Upper lobe of left lung (tissue), 6 donors: ENCODE results near the gene KDM5B. TPM values are rescaled to one million over a fixed set of nuclear protein-coding genes. Genes with fewer than 3 reads are reported as not detected.

Experiments
- ATAC-seq, 2 donors: fragments of 200-7000 bp; cut with Tn5 transposase; one replicate each; pipeline ENCODE4 v1.9.1; 2022; ENCODE audit warnings: mild to moderate bottlenecking in 2 of 2, moderate library complexity in 2 of 2; ENCODE audit not compliant: low FRiP score in 2 of 2
- DNase-seq, 2 donors: peaks; one replicate each; pipeline ENCODE4 v3.0.0-alpha.2; 2019 to 2020
- H3K27ac ChIP-seq, 4 donors: fragments of 200-600 bp; sonication (generic); one replicate each; pipeline ENCODE4 v1.5.1; 2016 to 2019
- H3K27me3 ChIP-seq, 4 donors: fragments of 200-600 bp; sonication (generic); one replicate each; pipeline ENCODE4 v1.5.1; 2017 to 2019
- H3K36me3 ChIP-seq, 4 donors: fragments of 200-600 bp; sonication (generic); one replicate each; pipeline ENCODE4 v1.5.1; 2016 to 2019
- H3K4me1 ChIP-seq, 4 donors: fragments of 200-600 bp; sonication (generic); one replicate each; pipeline ENCODE4 v1.5.1; 2018 to 2019
- H3K4me3 ChIP-seq, 4 donors: fragments of 200-600 bp; sonication (generic); one replicate each; pipeline ENCODE4 v1.5.1; 2017 to 2019; ENCODE audit warnings: mild to moderate bottlenecking in 2 of 4, moderate library complexity in 1 of 4
- H3K9me3 ChIP-seq, 4 donors: fragments of 200-600 bp; sonication (generic); one replicate each; pipeline ENCODE4 v1.5.1; 2018 to 2019
- EP300 ChIP-seq, 4 donors: sonication (generic); formaldehyde crosslinking; IDR thresholded peaks; one replicate each; pipeline ENCODE4 v1.5.1; 2017; ENCODE audit warnings: antibody characterized with exemption in 4 of 4, control low read depth in 2 of 4
- POLR2A ChIP-seq, 4 donors: fragments of 450-650 bp; IDR thresholded peaks; one replicate each; pipeline ENCODE4 v1.5.1; 2016 to 2017; ENCODE audit warnings: antibody characterized with exemption in 4 of 4, mild to moderate bottlenecking in 2 of 4
- POLR2AphosphoS5 ChIP-seq, 2 donors: sonication (generic); formaldehyde crosslinking; IDR thresholded peaks; one replicate each; pipeline ENCODE4 v1.5.1; 2017; ENCODE audit warnings: antibody characterized with exemption in 2 of 2
- WGBS, 2 donors: methylation state at CpG; one replicate each; pipeline ENCODE4 v1.1.5; 2017 to 2018; 5-methylcytosine and 5-hydroxymethylcytosine counted together
- total RNA-seq, 6 donors: library from RNA; depleted of rRNA in 4 of 6; stranded (reverse); fragments of >200 nt in 4 of 6; gene quantifications; one replicate each; pipeline versions ENCODE4 v1.1.0 to v1.2.1, GENCODE V29; 2016 to 2021
- TF ChIP-seq, protein P1 (sequence below), 6 experiments: fragments of 450-650 bp in 4 of 6; fragments of 200-600 bp in 2 of 6; sonication (generic) in 2 of 6; IDR thresholded peaks; one replicate each; pipeline ENCODE4 v1.5.1; 2016 to 2019; ENCODE audit warnings: antibody characterized with exemption in 6 of 6
- donor health status: DM: no; HTN: no; CAD: no; lungs with moderate emphysema.
- donor health status: DM: no; HTN: yes; CAD: no; lungs with severe emphysema.

KDM5B gene
- total RNA-seq, 6 donors from 2014 or later = 42.2 to 102 (median 51.6) TPM

DNA sequence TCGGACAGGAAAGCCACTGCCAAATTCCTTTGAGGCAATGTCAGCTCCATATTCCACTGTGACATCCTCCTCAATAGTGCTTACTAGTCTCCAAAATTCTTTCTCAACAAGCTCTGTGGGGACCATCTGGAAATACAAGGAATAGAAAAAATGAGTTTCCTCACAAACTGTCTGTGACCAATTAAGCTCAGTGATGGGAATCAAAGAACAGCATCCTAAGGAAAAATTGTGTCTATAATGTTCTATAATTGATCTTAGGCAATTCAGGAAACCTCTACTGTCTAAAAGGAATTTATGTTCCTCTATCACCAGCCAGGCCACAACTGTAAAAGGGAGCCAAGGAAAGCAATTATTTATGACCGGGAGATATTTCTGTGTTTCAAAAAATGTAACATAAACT lies 51.8 kb downstream of the KDM5B start:
- ATAC-seq (no peak), DNase-seq (no peak)
- Histone ChIP-seq H3K27ac (no peak overlapping the region), H3K4me1 (peaks cover 0 to 5% (median 0%) of the 10 kb centered on the region in 4 donors), H3K27me3 (no peaks in the 10 kb centered on the region), H3K4me3 (no peak overlapping the region), H3K36me3 (peaks cover 32 to 99% (median 64%) of the 10 kb centered on the region in 4 donors), H3K9me3 (no peaks in the 10 kb centered on the region)
- TF ChIP-seq POLR2AphosphoS5 (IDR thresholded peaks at IDR 0.05) = no peak
- TF ChIP-seq, protein P1, sequence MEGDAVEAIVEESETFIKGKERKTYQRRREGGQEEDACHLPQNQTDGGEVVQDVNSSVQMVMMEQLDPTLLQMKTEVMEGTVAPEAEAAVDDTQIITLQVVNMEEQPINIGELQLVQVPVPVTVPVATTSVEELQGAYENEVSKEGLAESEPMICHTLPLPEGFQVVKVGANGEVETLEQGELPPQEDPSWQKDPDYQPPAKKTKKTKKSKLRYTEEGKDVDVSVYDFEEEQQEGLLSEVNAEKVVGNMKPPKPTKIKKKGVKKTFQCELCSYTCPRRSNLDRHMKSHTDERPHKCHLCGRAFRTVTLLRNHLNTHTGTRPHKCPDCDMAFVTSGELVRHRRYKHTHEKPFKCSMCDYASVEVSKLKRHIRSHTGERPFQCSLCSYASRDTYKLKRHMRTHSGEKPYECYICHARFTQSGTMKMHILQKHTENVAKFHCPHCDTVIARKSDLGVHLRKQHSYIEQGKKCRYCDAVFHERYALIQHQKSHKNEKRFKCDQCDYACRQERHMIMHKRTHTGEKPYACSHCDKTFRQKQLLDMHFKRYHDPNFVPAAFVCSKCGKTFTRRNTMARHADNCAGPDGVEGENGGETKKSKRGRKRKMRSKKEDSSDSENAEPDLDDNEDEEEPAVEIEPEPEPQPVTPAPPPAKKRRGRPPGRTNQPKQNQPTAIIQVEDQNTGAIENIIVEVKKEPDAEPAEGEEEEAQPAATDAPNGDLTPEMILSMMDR (IDR thresholded peaks at IDR 0.05) = no peak
- no peak for TF ChIP-seq POLR2A (IDR thresholded peaks at IDR 0.05)
- no peak for TF ChIP-seq EP300 (IDR thresholded peaks at IDR 0.05)
- 87 to 91% methylated on average over 2 of the region's 2 CpGs for WGBS, 2 donors

DNA sequence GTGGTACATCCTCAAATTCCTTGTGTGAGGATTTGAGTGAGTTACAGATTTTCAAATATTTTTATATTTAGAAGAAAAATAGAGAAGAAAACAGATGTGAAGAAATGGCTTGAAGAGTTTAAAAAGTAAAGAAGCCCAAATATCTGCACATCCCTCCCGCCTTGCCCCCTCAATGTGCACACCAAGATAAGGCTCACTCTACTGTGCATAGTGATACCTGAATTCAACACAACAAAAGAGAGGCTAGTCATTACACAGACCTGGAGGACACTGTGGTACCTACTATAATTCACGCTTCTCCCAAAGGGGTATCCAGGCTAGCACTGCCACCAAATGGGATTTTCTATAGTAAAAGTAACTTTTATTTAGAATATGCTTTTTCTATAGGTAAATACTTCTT lies 53.9 kb downstream of the KDM5B start:
- ATAC-seq (no peak), DNase-seq (no peak)
- 95% methylated on average over 2 of the region's 2 CpGs for WGBS, 2 donors
- no peak overlapping the region for H3K4me3 ChIP-seq
- no peaks in the 10 kb centered on the region for H3K4me1 ChIP-seq
- H3K36me3 ChIP-seq = peaks cover 40 to 98% (median 64%) of the 10 kb centered on the region in 4 donors
- no peak overlapping the region for H3K27ac ChIP-seq
- TF ChIP-seq EP300 (IDR thresholded peaks at IDR 0.05) (no peak), POLR2A (IDR thresholded peaks at IDR 0.05) (no peak), POLR2AphosphoS5 (IDR thresholded peaks at IDR 0.05) (no peak)
- TF ChIP-seq, protein P1 (IDR thresholded peaks at IDR 0.05) = no peak
- H3K27me3 ChIP-seq = no peaks in the 10 kb centered on the region
- no peaks in the 10 kb centered on the region for H3K9me3 ChIP-seq

- 51 to 79% methylated on average over 3 of the region's 3 CpGs for WGBS, 2 donors
- TF ChIP-seq POLR2AphosphoS5 (IDR thresholded peaks at IDR 0.05) (no peak), POLR2A (IDR thresholded peaks at IDR 0.05) (no peak), EP300 (IDR thresholded peaks at IDR 0.05) (no peak)
- TF ChIP-seq, protein P1 (IDR thresholded peaks at IDR 0.05) = no peak
- Histone ChIP-seq H3K4me1 (no peaks in the 10 kb centered on the region), H3K27me3 (no peaks in the 10 kb centered on the region), H3K27ac (no peak overlapping the region), H3K4me3 (no peak overlapping the region), H3K36me3 (peaks cover 39 to 92% (median 66%) of the 10 kb centered on the region in 4 donors), H3K9me3 (no peaks in the 10 kb centered on the region)
- ATAC-seq = no peak
- DNase-seq = no peak
These were observed 55.4 kb downstream of the KDM5B start for GRCh38 chr1:202752774-202753173.

DNA sequence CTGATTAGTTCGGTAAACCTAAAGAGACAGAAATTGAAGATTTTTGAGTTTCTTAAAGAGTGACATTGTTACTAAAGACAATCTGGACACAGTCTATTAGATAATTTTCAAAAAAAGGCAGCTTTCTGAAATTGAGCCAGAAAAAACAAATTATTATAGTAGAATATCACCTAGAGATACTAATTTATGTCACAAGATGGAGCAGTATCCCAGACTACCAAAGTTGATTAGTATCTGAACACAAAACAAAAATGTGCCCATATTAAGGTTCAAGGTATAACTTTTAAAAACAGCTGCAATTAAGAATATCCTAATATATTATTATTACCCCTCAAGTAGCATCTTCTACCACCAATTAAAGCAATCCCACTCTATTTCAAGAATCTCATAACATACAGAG lies 57.5 kb downstream of the KDM5B start:
- TF ChIP-seq, protein P1 (IDR thresholded peaks at IDR 0.05) = no peak
- TF ChIP-seq POLR2AphosphoS5 (IDR thresholded peaks at IDR 0.05) = no peak
- TF ChIP-seq EP300 (IDR thresholded peaks at IDR 0.05) = no peak
- no peak for TF ChIP-seq POLR2A (IDR thresholded peaks at IDR 0.05)
- H3K27ac ChIP-seq = no peak overlapping the region
- ATAC-seq = no peak

DNA sequence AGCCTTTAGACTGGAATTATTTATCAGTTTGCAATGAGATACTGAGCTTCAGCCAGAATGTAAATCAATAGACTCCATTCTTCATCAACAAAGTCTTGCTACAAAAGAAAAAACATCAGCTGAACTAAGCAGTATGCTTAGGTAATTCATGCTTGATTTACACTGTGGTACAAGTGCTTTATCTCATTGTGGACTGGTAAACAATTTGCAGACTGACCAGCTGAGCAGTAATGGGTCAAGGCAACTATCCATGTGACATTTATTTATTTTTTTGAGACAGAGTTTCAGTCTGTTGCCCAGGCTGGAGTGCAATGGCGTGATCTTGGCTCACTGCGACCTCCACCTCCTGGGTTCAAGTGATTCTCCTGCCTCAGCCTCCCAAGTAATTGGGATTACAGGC lies 58.2 kb downstream of the KDM5B start:
- TF ChIP-seq, protein P1 (IDR thresholded peaks at IDR 0.05) = no peak
- TF ChIP-seq POLR2A (IDR thresholded peaks at IDR 0.05) = no peak
- TF ChIP-seq POLR2AphosphoS5 (IDR thresholded peaks at IDR 0.05) = no peak
- TF ChIP-seq EP300 (IDR thresholded peaks at IDR 0.05) = no peak
- H3K27me3 ChIP-seq = no peaks in the 10 kb centered on the region

More for the DNA sequence above, 57.5 kb downstream of the KDM5B start:
- 97 to 100% methylated on average over 1 of the region's 1 CpG for WGBS, 2 donors
- Histone ChIP-seq H3K9me3 (no peaks in the 10 kb centered on the region), H3K4me3 (no peak overlapping the region), H3K4me1 (no peaks in the 10 kb centered on the region), H3K27me3 (no peaks in the 10 kb centered on the region), H3K36me3 (peaks cover 31 to 88% (median 53%) of the 10 kb centered on the region in 4 donors)
- DNase-seq = no peak

More for the DNA sequence above, 58.2 kb downstream of the KDM5B start:
- Histone ChIP-seq H3K4me3 (no peak overlapping the region), H3K4me1 (no peaks in the 10 kb centered on the region), H3K9me3 (no peaks in the 10 kb centered on the region), H3K36me3 (peaks cover 33 to 88% (median 53%) of the 10 kb centered on the region in 4 donors), H3K27ac (no peak overlapping the region)
- ATAC-seq (no peak), DNase-seq (no peak)
- WGBS, 2 donors = 93 to 100% methylated on average over 2 of the region's 2 CpGs
